ENCODE measurements around the gene UGT2A1. TPM values are rescaled to one million over a fixed set of nuclear protein-coding genes. Genes with fewer than 3 reads are reported as not detected.

Gene UGT2A1
- total RNA-seq (2021; ENCODE audit: unreplicated experiment) (not detected), Bru-seq, nascent RNA (not detected), BruChase-seq, experiment 1, labeled RNA remaining after a 6-hour chase (not detected), BruChase-seq, experiment 2, labeled RNA remaining after a 2-hour chase (not detected)
- polyA plus RNA-seq (2012), result not detected in 2 replicates
- long read RNA-seq, result 0 reads

GRCh38 chr4:69653147-69653546, at the start of gene UGT2A1:
TSS of gene UGT2A1 (minus strand) at chr4:69653247. CDS start at chr4:69647644, 5,603 bp downstream.
- no peaks in the 10 kb centered on the region for H3K9me2 ChIP-seq (ENCODE audit: insufficient read depth)
- H3K9me3 ChIP-seq (ENCODE audit: control insufficient read depth in 1 of 2, insufficient read depth in 1 of 2, low read depth in 1 of 2, low read length in 2 of 2), result no peaks in the 10 kb centered on the region
- H3K4me2 ChIP-seq (ENCODE audit: low read length), result no peak within 1 kb of the TSS
- ChIA-PET RAD21 (ENCODE audit: low non-redundant PET in 1 of 2, low total read pairs in 2 of 2, uncharacterized antibody in 2 of 2, unreplicated experiment in 2 of 2) (no interaction called here), CTCF (no interaction called here), POLR2A (no interaction called here)
- H4K20me1 ChIP-seq (ENCODE audit: insufficient read depth), result no peaks in the 10 kb centered on the region
- intact Hi-C loops (cut with micrococcal nuclease), result no loop called here
- no peaks in the 10 kb centered on the region for H3K79me2 ChIP-seq (ENCODE audit: insufficient read depth, low read length)
- TF ChIP-seq EZH2 (IDR thresholded peaks at IDR 0.05), result no peak
- no peak for TF ChIP-seq FOSL1 (IDR thresholded peaks at IDR 0.05; ENCODE audit: low read depth)
- no peak for TF ChIP-seq POLR2AphosphoS5 (IDR thresholded peaks at IDR 0.05; ENCODE audit: low read depth, low read length)
- TF ChIP-seq ELF1 (IDR thresholded peaks at IDR 0.05; ENCODE audit: borderline replicate concordance, low read depth), result no peak
- TF ChIP-seq RAD21 (IDR thresholded peaks at IDR 0.05; ENCODE audit: low read depth), result no peak
- TF ChIP-seq CBX3 (IDR thresholded peaks at IDR 0.05; ENCODE audit: low read depth), result no peak
- TF ChIP-seq POLR2A (IDR thresholded peaks at IDR 0.05; ENCODE audit: borderline replicate concordance, extremely low read depth, insufficient read depth, insufficient read length), result no peak
- no peak for TF ChIP-seq ATF3 (IDR thresholded peaks at IDR 0.05)
- TF ChIP-seq REST (IDR thresholded peaks at IDR 0.05; ENCODE audit: low read depth), result no peak
- no peak for TF ChIP-seq SRF (IDR thresholded peaks at IDR 0.05; ENCODE audit: low read depth)
- TF ChIP-seq SP1 (IDR thresholded peaks at IDR 0.05; ENCODE audit: low read depth), result no peak
- TF ChIP-seq EGR1 (IDR thresholded peaks at IDR 0.05; ENCODE audit: low read depth), result no peak
- TF ChIP-seq TCF7L2 (IDR thresholded peaks at IDR 0.05; ENCODE audit: borderline replicate concordance, extremely low read depth, insufficient read depth, insufficient read length), result no peak
- TF ChIP-seq MAX (IDR thresholded peaks at IDR 0.05), result no peak
- TF ChIP-seq SIN3A (IDR thresholded peaks at IDR 0.05; ENCODE audit: low read depth), result no peak
- no peak for TF ChIP-seq ZNF274 (IDR thresholded peaks at IDR 0.05; ENCODE audit: low read depth, low read length)
- TF ChIP-seq JUND (IDR thresholded peaks at IDR 0.05), result no peak
- TF ChIP-seq EZH2phosphoT487 (IDR thresholded peaks at IDR 0.05; ENCODE audit: borderline replicate concordance), result no peak
- no peak for TF ChIP-seq CEBPB (IDR thresholded peaks at IDR 0.05; ENCODE audit: low read depth)
- H2AFZ ChIP-seq (ENCODE audit: low read depth, low read length, poor library complexity, severe bottlenecking), result no peak within 1 kb of the TSS
- H3K4me1 ChIP-seq (ENCODE audit: control insufficient read depth in 1 of 2, insufficient read depth in 2 of 2, low read length in 2 of 2), result no peaks in the 10 kb centered on the region
- no peak within 1 kb of the TSS for H3K4me3 ChIP-seq (replicated peaks in 1 of 2; ENCODE audit: low read depth in 1 of 2, low read length in 2 of 2)
- BruUV-seq (replicated peaks), result no TSS peak
- no peak within 1 kb of the TSS for H3K27ac ChIP-seq (ENCODE audit: low read depth, low read length)
- no peaks in the 10 kb centered on the region for H3K27me3 ChIP-seq (ENCODE audit: insufficient read depth, low read length)
- H3K36me3 ChIP-seq (ENCODE audit: control insufficient read depth in 1 of 2, insufficient read depth in 2 of 2, low read length in 2 of 2), result no peaks in the 10 kb centered on the region
- no peak within 1 kb of the TSS for H3K9ac ChIP-seq (ENCODE audit: low read length)
- DNase-seq (ENCODE audit: low read depth, low spot score), result no peak
- no peak for ATAC-seq

Data from HCT116 (cell line).